Activated CD4-positive, alpha-beta T cell treated with anti-CD3 and anti-CD28 coated beads, Interleukin-2, Interleukin-6, amounts not matched to agents 100 ng/mL and 50 ng/mL, durations not matched to agents 16 hours and 8 hours (primary cell): ENCODE data around the gene CHMP4B.

ENCODE experiments used
- DNase-seq: peaks from one replicate; pipeline ENCODE4 v3.0.0-alpha.2; 2020

Gene CHMP4B

GRCh38 chr20:33810885-33811775, at the start of gene CHMP4B:
Gene CHMP4B, plus strand, starts transcription at chr20:33811348. Its CDS starts 121 bp downstream, at chr20:33811469.
- peak; percentile 99 for DNase-seq

- no peak for DNase-seq
Observed at GRCh38 chr20:33761698-33762250, 49.4 kb upstream of the CHMP4B start.

GRCh38 chr20:33765099-33765498, 46.0 kb upstream of the CHMP4B start:
- DNase-seq = no peak

GRCh38 chr20:33765592-33765991, 45.6 kb upstream of the CHMP4B start:
- DNase-seq = no peak

GRCh38 chr20:33766686-33767085, 44.5 kb upstream of the CHMP4B start:
- DNase-seq = no peak

- DNase-seq = no peak
Observed at GRCh38 chr20:33767777-33768138, 43.4 kb upstream of the CHMP4B start.

GRCh38 chr20:33769043-33769442, 42.1 kb upstream of the CHMP4B start:
- DNase-seq = no peak

GRCh38 chr20:33770005-33770404, 41.1 kb upstream of the CHMP4B start:
- DNase-seq = no peak

GRCh38 chr20:33771938-33772337, 39.2 kb upstream of the CHMP4B start:
- no peak for DNase-seq

GRCh38 chr20:33772439-33772838, 38.7 kb upstream of the CHMP4B start:
- no peak for DNase-seq

- peak; percentile 26 for DNase-seq
Observed at GRCh38 chr20:33773412-33774089, 37.6 kb upstream of the CHMP4B start.

- no peak for DNase-seq
Observed at GRCh38 chr20:33777816-33778215, 33.3 kb upstream of the CHMP4B start.

GRCh38 chr20:33781133-33781532, 30.0 kb upstream of the CHMP4B start:
- no peak for DNase-seq

GRCh38 chr20:33781945-33782344, 29.2 kb upstream of the CHMP4B start:
- no peak for DNase-seq

- no peak for DNase-seq
Observed at GRCh38 chr20:33783256-33783655, 27.9 kb upstream of the CHMP4B start.

GRCh38 chr20:33783818-33784217, 27.3 kb upstream of the CHMP4B start:
- DNase-seq = no peak

- DNase-seq = no peak
Observed at GRCh38 chr20:33784225-33784624, 26.9 kb upstream of the CHMP4B start.

GRCh38 chr20:33785503-33785902, 25.6 kb upstream of the CHMP4B start:
- no peak for DNase-seq

- DNase-seq = no peak
Observed at GRCh38 chr20:33787253-33787891, 23.8 kb upstream of the CHMP4B start.

GRCh38 chr20:33788351-33789049, 22.6 kb upstream of the CHMP4B start:
- DNase-seq = no peak

GRCh38 chr20:33789109-33789857, 21.9 kb upstream of the CHMP4B start:
- no peak for DNase-seq

- DNase-seq = no peak
Observed at GRCh38 chr20:33789858-33790182, 21.3 kb upstream of the CHMP4B start.
